GM18868 (cell line): ENCODE data around the gene CCDC51.

Experiments
- ATAC-seq: cut with Tn5 transposase; IDR thresholded peaks from one replicate; pipeline ENCODE4 v1.9.1; 2021; ENCODE audit warnings: mild to moderate bottlenecking, moderate library complexity; ENCODE audit not compliant: unreplicated experiment

The CCDC51 gene

GRCh38 chr3:48387634-48388033 lies 52.3 kb downstream of the CCDC51 start:
- ATAC-seq, result no peak
